Upper lobe of right lung (tissue), 1 donor: ENCODE data around the gene MT1H. TPM values are rescaled to one million over a fixed set of nuclear protein-coding genes. Genes with fewer than 3 reads are reported as not detected.
A peak's percentile ranks its signal among the peaks of the same experiment; 100 is the strongest.

Experiments used
- ATAC-seq: fragments of 200-7000 bp; cut with Tn5 transposase; one replicate; pipeline ENCODE4 v1.9.1; 2020; ENCODE audit warnings: mild to moderate bottlenecking, moderate library complexity
- DNase-seq: peaks from one replicate; pipeline ENCODE4 v3.0.0-alpha.2; 2020
- H3K27ac ChIP-seq: fragments of 200-600 bp; one replicate; pipeline ENCODE4 v1.8.0; 2022
- H3K27me3 ChIP-seq: fragments of 200-600 bp; one replicate; pipeline ENCODE4 v1.8.0; 2022; ENCODE audit warnings: mild to moderate bottlenecking
- H3K36me3 ChIP-seq: fragments of 200-600 bp; one replicate; pipeline ENCODE4 v1.8.0; 2022
- H3K4me1 ChIP-seq: fragments of 200-600 bp; one replicate; pipeline ENCODE4 v1.8.0; 2022
- H3K4me3 ChIP-seq: fragments of 200-600 bp; one replicate; pipeline ENCODE4 v1.8.0; 2022; ENCODE audit warnings: mild to moderate bottlenecking
- H3K9me3 ChIP-seq: fragments of 200-600 bp; one replicate; pipeline ENCODE4 v1.8.0; 2022
- intact Hi-C: fragments of 100-400 bp; cut with DNase I; formaldehyde crosslinking; loops from one replicate; pipeline ENCODE4 v1.11.0; 2022
- total RNA-seq: library from RNA; stranded (reverse); fragmentation: NEBNext Ultra II Directional; extraction: Animal tissue kit (Norgen Biotek cat#: 25700); gene quantifications from one replicate; pipeline ENCODE4 v1.2.1, GENCODE V29; 2021
- TF ChIP-seq, protein P1 (sequence below): fragments of 200-600 bp; IDR thresholded peaks from one replicate; pipeline ENCODE4 v1.8.0; 2022; ENCODE audit warnings: antibody characterized with exemption
- donor health status: DM: no; HTN: yes; CAD: no; lungs with severe emphysema.

Gene MT1H
- total RNA-seq, 1 donor from 2014 or later: 6.3 TPM

DNA sequence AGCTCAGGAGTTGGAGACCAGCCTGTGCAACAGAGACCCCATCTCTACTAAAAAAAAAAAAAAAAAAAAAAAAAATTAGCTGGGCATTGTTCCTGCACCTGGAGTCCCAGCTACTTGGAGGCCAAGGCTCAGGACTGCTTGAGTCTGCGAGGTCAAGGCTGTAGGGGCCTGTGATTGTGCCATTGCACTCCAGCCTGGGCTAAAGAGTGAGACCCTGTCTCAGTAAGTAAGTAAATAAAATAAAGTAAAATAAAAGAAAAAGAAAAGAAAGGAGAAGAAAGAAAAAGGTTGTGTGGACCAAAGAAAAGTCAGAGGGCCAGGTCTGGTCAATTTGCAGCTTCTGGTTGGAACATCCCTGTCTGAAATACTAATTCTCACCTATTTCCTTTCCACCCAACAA is 31.0 kb downstream of the MT1H start:
- peaks cover 4% of the 10 kb centered on the region for H3K4me1 ChIP-seq
- no peak for ATAC-seq
- intact Hi-C loops: loop anchor here (10.0 kb wide), 1 partner anchor 126 kb away; no protein-coding TSS in a partner anchor

DNA sequence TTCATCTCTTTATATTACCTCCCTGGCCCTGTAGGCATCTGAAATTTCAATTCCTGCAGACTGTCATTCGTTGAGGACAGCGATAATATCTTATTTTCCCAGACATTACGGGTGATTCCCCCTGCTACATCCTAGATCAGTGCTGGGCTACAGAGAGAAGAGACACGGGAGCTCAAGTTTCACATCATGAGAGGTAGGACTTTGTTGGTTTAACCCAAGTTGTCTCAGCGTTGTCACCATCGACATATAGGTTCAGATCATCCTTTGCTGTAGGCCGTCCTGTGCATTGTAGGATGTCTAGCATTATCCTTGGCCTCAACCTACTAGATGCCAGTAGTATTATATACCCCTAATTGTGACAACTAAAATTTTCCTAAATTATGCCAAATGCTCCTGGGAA is 31.9 kb downstream of the MT1H start:
- Histone ChIP-seq H3K4me3 (no peak overlapping the region), H3K27me3 (no peaks in the 10 kb centered on the region), H3K9me3 (no peaks in the 10 kb centered on the region), H3K27ac (no peak overlapping the region), H3K4me1 (peaks cover 4% of the 10 kb centered on the region), H3K36me3 (no peaks in the 10 kb centered on the region)
- no peak for ATAC-seq
- intact Hi-C loops: loop anchor here (10.0 kb wide), 1 partner anchor 127 kb away; no protein-coding TSS in a partner anchor
- no peak for DNase-seq
- TF ChIP-seq, protein P1, sequence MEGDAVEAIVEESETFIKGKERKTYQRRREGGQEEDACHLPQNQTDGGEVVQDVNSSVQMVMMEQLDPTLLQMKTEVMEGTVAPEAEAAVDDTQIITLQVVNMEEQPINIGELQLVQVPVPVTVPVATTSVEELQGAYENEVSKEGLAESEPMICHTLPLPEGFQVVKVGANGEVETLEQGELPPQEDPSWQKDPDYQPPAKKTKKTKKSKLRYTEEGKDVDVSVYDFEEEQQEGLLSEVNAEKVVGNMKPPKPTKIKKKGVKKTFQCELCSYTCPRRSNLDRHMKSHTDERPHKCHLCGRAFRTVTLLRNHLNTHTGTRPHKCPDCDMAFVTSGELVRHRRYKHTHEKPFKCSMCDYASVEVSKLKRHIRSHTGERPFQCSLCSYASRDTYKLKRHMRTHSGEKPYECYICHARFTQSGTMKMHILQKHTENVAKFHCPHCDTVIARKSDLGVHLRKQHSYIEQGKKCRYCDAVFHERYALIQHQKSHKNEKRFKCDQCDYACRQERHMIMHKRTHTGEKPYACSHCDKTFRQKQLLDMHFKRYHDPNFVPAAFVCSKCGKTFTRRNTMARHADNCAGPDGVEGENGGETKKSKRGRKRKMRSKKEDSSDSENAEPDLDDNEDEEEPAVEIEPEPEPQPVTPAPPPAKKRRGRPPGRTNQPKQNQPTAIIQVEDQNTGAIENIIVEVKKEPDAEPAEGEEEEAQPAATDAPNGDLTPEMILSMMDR: no peak

More for the DNA sequence above, 31.0 kb downstream of the MT1H start:
- TF ChIP-seq, protein P1: no peak
- H3K27ac ChIP-seq: no peak overlapping the region
- no peak for DNase-seq
- no peaks in the 10 kb centered on the region for H3K9me3 ChIP-seq
- H3K27me3 ChIP-seq: no peaks in the 10 kb centered on the region
- no peaks in the 10 kb centered on the region for H3K36me3 ChIP-seq
- H3K4me3 ChIP-seq: no peak overlapping the region

DNA sequence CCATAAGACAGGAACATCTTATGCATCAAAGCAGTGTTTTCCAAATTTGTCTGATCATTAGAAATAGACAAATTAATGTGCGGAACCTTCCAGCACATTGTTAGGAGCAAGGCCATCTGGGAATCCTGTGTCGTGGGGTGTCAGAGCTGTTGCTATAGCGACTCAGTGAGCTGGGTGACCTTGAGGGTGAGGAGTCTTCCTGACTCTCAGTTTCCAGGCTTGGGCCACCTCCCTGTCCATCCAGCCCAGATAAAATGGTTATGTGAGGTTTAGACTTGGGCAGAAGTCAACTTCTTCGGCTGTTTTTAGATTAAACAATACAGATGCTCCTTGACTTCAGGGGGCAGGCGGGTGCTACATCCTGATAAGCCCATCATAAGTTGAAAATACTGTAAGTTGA is 33.2 kb downstream of the MT1H start:
- ATAC-seq (no peak), DNase-seq (no peak)
- Histone ChIP-seq H3K27me3 (no peaks in the 10 kb centered on the region), H3K27ac (no peak overlapping the region), H3K36me3 (no peaks in the 10 kb centered on the region), H3K4me1 (peaks cover 4% of the 10 kb centered on the region), H3K4me3 (no peak overlapping the region), H3K9me3 (no peaks in the 10 kb centered on the region)
- TF ChIP-seq, protein P1: no peak
- intact Hi-C loops: loop anchor here (10.0 kb wide), 1 partner anchor 128 kb away; no protein-coding TSS in a partner anchor

DNA sequence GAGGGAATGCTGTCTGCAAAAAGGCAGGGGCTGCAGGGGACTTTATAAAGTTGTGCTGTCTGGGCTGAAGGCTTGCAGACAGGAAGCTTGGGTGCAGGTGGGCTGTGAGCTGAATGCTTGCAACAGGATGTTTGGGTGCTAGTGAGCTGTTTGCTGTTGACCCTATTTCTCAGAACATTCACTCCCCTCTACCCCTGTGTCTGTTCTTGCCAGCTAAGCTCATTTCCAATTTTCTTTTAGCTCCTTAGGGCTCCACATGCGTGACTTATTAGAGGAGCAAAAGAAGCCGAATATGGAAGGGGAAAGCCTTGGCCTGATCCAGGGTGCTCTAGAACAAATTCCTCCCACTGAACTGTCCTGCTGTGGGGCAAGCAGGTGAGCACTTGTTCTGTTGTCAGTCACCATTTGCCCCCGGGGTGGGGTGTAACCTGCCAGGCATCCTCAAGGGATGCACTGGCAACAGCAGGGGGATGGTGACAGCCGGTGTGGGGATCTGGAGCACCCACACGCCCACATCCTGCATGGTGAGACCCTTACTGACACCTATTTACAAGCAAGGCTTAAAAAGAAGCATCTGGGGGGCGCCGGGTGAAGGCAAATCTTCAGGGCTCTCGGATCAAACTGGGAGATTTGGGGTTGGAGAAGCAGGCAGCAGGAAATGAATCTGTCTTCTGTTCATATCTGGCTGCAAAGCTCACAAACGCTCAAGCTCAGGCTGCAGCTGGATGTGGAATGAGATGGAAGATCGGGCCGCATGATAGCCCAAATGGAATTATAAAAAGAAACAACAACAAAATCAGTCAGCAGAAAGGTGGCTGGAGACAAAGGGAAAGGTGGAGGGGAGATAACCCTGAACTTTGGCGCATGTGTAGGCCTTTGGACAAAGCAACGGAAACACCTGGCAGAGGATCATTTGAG is 39.2 kb downstream of the MT1H start:
- H3K36me3 ChIP-seq: no peaks in the 10 kb centered on the region
- H3K9me3 ChIP-seq: no peaks in the 10 kb centered on the region
- intact Hi-C loops: loop anchor here (10.0 kb wide), 1 partner anchor 134 kb away; no protein-coding TSS in a partner anchor
- H3K4me1 ChIP-seq: no peaks in the 10 kb centered on the region
- DNase-seq: no peak
- H3K27ac ChIP-seq: peak overlapping the region; percentile 6
- ATAC-seq: no peak
- TF ChIP-seq, protein P1: no peak
- no peaks in the 10 kb centered on the region for H3K27me3 ChIP-seq
- no peak overlapping the region for H3K4me3 ChIP-seq

DNA sequence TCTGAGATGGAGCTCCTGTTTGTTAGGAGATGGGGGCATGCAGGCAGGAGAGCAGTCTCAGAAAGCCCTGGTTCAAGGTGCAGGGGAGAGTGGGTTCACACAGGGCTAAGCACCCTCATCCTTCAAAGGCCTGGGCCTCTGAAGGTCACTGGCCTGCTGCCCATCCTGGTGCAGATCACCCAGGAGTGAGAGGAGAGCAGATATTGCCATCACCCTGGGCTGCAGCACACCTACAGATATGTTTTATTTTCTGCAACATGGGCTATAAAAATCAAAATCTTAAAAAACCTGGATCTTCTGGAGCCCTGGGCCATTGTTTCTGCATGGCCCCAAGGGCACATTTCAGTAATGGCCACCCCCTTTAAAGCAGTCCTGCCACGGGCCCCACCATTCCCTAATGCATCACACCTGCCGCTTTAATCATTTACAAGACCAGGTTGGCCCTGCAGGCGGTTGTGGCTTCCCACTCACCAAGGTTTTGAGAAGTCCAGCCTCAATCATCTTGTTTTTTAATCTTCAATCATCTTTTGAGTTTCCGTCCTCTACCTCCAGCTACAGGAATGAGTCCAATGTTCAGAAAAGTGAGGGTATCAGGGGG is 39.9 kb downstream of the MT1H start:
- H3K27me3 ChIP-seq: no peaks in the 10 kb centered on the region
- H3K9me3 ChIP-seq: no peaks in the 10 kb centered on the region
- no peaks in the 10 kb centered on the region for H3K36me3 ChIP-seq
- no peak overlapping the region for H3K4me3 ChIP-seq
- no peak for DNase-seq
- intact Hi-C loops: loop anchor here (10.0 kb wide), 1 partner anchor 135 kb away; no protein-coding TSS in a partner anchor
- TF ChIP-seq, protein P1: no peak
- no peak for ATAC-seq
- no peak overlapping the region for H3K27ac ChIP-seq
- H3K4me1 ChIP-seq: no peaks in the 10 kb centered on the region
